ENCODE results near the gene ATP1B3.

The ATP1B3 gene

GRCh38 chr3:141851411-141851810 lies 25.0 kb upstream of the ATP1B3 start (continued):
- TF ChIP-seq ZNF610 (tag by site-specific recombination; IDR thresholded peaks at IDR 0.05; ENCODE audit: borderline replicate concordance): no peak

GRCh38 chr3:141853081-141853601 lies 23.3 kb upstream of the ATP1B3 start:
- no peak overlapping the region for H3K27ac ChIP-seq (ENCODE audit: extremely low read depth, low read depth, low read length)
- no peaks in the 10 kb centered on the region for H3K4me1 ChIP-seq (ENCODE audit: control insufficient read depth, insufficient read depth, low read length)
- no peak for TF ChIP-seq ZNF239 (tag by site-specific recombination; IDR thresholded peaks at IDR 0.05)
- no peak for TF ChIP-seq ZNF626 (tag by site-specific recombination; IDR thresholded peaks at IDR 0.05)
- TF ChIP-seq RBAK (tag by site-specific recombination; IDR thresholded peaks at IDR 0.05): no peak
- TF ChIP-seq YY1 (tag by site-specific recombination; IDR thresholded peaks at IDR 0.05): no peak
- TF ChIP-seq ZBTB10 (tag by site-specific recombination; IDR thresholded peaks at IDR 0.05): no peak
- no peak for TF ChIP-seq ZNF148 (tag by site-specific recombination; IDR thresholded peaks at IDR 0.05; ENCODE audit: borderline replicate concordance)
- no peak for TF ChIP-seq ZNF785 (tag by site-specific recombination; IDR thresholded peaks at IDR 0.05)
- TF ChIP-seq HOXA7 (CRISPR knock-in tag; IDR thresholded peaks at IDR 0.05; ENCODE audit: borderline replicate concordance): no peak
- TF ChIP-seq PRDM4 (tag by site-specific recombination; IDR thresholded peaks at IDR 0.05): no peak
- no peak for TF ChIP-seq ZNF311 (tag by site-specific recombination; IDR thresholded peaks at IDR 0.05; ENCODE audit: borderline replicate concordance)
- no peak for TF ChIP-seq ZNF561 (tag by site-specific recombination; IDR thresholded peaks at IDR 0.05; ENCODE audit: borderline replicate concordance)
- TF ChIP-seq ZXDB (tag by site-specific recombination; IDR thresholded peaks at IDR 0.05): no peak
- TF ChIP-seq ZNF26 (tag by site-specific recombination; IDR thresholded peaks at IDR 0.05): no peak
- TF ChIP-seq ZNF529 (tag by site-specific recombination; IDR thresholded peaks at IDR 0.05; ENCODE audit: insufficient replicate concordance): no peak
- TF ChIP-seq PRDM10 (tag by site-specific recombination; IDR thresholded peaks at IDR 0.05): no peak
- no peak for TF ChIP-seq SCRT2 (tag by site-specific recombination; IDR thresholded peaks at IDR 0.05)
- TF ChIP-seq BCL11A (tag by site-specific recombination; IDR thresholded peaks at IDR 0.05; ENCODE audit: low read depth): no peak
- TF ChIP-seq ZNF560 (tag by site-specific recombination; IDR thresholded peaks at IDR 0.05; ENCODE audit: borderline replicate concordance): no peak
- TF ChIP-seq ZNF433 (tag by site-specific recombination; IDR thresholded peaks at IDR 0.05; ENCODE audit: low read depth): no peak
- TF ChIP-seq ZNF140 (tag by site-specific recombination; IDR thresholded peaks at IDR 0.05): no peak
- no peaks in the 10 kb centered on the region for H3K36me3 ChIP-seq (ENCODE audit: control insufficient read depth in 2 of 2, insufficient read depth in 1 of 2, low read length in 2 of 2)
- ChIA-PET CTCF (interaction anchor here (0.6 kb wide), 1 partner anchor 192 kb away, joined by 3 read pairs; no protein-coding TSS in a partner anchor), POLR2A (no interaction called here)
- no peak overlapping the region for H3K4me3 ChIP-seq (ENCODE audit: low read depth, low read length)
- H3K9me3 ChIP-seq (ENCODE audit: control insufficient read depth, insufficient read depth, low read depth, low read length): no peaks in the 10 kb centered on the region
